HG03558 (cell line): ENCODE data around the gene CACNA1S.

Source experiments
- ATAC-seq: cut with Tn5 transposase; IDR thresholded peaks from one replicate; pipeline ENCODE4 v1.9.1; 2021; ENCODE audit warnings: moderate number of reproducible peaks; ENCODE audit not compliant: unreplicated experiment; ENCODE audit errors: extremely low read depth

CACNA1S gene

GRCh38 chr1:200998323-200998722 is 113.9 kb downstream of the CACNA1S start:
- no peak for ATAC-seq

GRCh38 chr1:200992382-200993048 is 119.7 kb downstream of the CACNA1S start:
- no peak for ATAC-seq

- ATAC-seq, result no peak
These were observed 121.1 kb downstream of the CACNA1S start for GRCh38 chr1:200991097-200991614.

GRCh38 chr1:200990114-200990513 is 122.1 kb downstream of the CACNA1S start:
- no peak for ATAC-seq
